GM18499 (cell line): ENCODE data around the gene KCNH6.

Experiments used
- ATAC-seq: cut with Tn5 transposase; IDR thresholded peaks from one replicate; pipeline ENCODE4 v1.9.1; 2021; ENCODE audit warnings: moderate number of reproducible peaks; ENCODE audit not compliant: insufficient read depth, unreplicated experiment

Gene KCNH6, protein sequence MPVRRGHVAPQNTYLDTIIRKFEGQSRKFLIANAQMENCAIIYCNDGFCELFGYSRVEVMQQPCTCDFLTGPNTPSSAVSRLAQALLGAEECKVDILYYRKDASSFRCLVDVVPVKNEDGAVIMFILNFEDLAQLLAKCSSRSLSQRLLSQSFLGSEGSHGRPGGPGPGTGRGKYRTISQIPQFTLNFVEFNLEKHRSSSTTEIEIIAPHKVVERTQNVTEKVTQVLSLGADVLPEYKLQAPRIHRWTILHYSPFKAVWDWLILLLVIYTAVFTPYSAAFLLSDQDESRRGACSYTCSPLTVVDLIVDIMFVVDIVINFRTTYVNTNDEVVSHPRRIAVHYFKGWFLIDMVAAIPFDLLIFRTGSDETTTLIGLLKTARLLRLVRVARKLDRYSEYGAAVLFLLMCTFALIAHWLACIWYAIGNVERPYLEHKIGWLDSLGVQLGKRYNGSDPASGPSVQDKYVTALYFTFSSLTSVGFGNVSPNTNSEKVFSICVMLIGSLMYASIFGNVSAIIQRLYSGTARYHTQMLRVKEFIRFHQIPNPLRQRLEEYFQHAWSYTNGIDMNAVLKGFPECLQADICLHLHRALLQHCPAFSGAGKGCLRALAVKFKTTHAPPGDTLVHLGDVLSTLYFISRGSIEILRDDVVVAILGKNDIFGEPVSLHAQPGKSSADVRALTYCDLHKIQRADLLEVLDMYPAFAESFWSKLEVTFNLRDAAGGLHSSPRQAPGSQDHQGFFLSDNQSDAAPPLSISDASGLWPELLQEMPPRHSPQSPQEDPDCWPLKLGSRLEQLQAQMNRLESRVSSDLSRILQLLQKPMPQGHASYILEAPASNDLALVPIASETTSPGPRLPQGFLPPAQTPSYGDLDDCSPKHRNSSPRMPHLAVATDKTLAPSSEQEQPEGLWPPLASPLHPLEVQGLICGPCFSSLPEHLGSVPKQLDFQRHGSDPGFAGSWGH

DNA sequence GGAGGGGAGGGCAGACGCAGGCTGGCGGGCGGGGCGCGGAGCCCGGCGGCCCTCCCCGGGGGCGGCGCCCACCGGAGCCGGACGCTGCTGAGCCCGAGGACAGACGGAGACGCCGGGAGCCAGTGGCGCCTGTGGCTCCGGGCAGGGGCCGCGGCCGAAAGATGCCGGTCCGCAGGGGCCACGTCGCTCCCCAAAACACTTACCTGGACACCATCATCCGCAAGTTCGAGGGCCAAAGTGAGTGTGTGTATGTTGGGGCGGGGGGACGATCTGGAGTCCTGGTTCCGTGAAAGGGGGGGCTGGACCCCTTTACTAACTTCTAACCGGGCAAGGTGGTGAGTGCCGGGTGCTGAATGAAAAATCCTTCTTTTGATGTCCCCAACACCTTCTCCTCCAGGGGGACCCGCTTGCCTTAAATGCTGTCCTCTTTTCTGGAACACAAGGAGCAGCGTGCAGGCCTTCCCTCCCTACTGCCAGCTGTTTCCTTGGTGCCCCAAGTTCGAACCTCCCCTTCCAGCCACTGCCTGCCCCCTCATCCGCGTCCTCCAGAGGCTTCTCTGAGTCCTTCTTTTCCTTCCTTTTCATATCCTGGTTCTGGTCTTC, at the start of gene KCNH6:
KCNH6 (plus strand) TSS at position 106 of the 603 bp plus-strand sequence; CDS start at position 162, 56 bp downstream.
- ATAC-seq, result no peak

DNA sequence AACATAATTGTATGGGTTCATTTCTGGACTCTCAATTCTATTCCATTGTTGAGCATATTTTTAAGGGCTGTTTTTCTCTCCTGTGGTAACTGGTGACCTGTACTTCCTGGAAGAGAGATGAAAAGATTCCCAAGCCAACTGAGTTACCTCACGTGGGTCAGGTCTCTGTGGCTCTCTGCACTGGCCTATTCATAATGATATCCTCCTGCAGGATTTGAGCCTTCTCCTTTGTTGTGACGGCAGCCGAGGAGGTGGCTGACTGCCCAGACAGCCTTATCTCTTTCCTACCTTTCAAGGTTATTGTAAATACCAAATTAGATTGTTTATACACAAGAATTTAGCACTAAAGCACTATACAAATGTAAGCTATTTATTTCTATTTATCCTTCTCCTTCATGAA, 49.0 kb upstream of the KCNH6 start:
- ATAC-seq, result no peak

DNA sequence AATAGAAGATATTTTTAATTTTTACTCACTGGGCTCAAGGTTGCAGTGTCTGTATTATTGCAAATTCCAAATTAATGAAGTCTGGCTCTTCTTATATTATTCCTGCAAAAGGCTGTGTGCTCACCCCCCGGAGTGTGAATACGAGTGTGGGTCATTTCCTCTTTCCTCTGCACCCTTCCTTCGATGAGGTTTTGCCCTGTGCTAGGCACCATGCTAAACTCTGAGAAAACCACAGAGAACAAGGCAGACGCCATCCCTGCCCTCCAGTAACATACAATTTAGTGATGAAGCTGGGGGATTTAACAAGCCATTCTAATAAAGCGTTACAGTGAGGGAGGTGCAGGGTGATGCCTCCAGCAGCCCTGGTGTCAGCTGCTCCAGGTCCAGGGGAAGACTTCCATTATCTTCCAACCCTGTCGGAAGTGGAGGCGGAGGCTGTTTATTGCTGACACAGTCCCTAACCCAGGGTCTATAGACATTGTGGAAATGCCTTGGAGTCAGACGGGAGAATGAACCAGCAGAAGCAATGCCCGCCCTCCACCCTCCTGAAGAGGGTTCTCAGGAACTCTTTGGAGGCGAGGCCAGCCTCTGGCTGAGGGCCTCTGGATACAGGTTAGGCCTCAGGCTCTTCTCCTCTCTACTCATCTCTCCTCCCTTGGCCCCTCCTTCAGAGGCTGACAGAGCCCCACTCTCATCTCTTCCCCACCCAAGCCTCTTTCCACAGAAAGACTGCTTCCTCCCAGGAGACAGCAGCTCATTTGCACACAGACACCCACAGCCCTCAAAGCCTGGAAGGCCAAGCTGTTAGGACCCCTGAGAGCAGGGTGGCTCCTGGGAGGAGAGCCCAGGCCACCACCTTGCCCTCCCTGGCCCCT, 48.3 kb upstream of the KCNH6 start:
- ATAC-seq, result no peak

DNA sequence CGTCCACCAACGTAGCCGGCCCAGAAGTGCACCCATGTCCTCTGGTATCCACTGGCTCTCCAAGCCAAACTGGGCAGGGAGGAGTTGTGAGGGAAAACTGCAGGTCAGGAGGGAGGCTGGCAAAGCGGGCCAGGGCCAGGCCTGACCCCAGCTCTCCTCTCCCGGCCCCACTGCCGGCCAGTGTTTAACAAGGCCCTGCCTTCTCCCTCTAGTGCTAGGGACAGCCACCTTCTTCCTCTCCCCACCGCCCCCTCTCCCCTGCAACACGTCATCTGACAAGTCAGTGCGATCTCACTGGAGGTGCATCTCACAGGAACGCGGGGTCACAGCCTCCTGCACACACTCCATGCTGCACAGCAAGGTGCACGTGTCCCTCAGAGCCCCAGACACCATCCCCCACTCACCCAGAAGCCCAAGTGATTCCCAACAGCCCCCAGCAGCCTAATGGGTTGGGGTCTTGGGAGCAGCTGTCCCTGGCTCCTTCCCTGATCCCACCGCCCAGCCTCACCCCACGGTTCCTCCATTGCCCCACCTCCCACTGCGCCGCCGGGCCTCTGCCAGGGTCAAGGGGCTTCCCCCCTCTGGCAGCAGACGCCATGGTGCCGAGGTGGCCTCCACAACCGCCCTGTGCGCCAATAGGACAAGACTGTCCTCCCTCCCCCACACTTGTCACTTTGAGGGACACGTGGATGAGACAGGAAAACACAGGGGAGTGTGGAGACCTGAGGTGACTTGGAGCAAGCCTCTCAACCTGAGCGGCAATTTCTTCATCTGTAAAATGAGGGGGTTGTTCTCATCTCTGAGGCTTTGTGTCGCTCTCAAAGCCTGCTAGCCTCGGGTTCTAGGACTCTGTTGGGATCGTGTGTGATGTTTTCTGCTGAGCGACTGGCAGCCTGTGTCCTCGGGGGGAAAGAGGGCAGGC, 47.4 kb upstream of the KCNH6 start:
- ATAC-seq, result no peak

DNA sequence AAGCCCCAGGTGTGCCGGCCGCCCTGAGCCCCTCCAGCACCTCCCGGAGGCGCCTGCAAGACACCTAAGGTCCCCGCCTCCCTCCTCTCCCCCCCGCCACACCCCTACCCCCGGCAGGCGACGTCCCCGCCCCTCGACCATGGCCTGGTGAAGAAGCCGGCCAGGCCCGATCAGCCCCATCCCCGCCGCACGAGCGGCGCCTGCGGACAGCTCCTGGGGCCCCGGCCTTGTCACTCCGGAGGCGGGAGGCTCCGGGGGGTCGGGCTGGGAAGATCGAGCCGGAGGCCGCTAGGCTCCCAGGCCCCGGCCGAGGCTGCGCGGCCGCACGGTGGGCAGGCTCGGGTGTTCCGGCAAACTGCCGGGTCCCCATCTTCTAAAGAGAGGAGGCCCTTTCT, 46.7 kb upstream of the KCNH6 start:
- no peak for ATAC-seq

DNA sequence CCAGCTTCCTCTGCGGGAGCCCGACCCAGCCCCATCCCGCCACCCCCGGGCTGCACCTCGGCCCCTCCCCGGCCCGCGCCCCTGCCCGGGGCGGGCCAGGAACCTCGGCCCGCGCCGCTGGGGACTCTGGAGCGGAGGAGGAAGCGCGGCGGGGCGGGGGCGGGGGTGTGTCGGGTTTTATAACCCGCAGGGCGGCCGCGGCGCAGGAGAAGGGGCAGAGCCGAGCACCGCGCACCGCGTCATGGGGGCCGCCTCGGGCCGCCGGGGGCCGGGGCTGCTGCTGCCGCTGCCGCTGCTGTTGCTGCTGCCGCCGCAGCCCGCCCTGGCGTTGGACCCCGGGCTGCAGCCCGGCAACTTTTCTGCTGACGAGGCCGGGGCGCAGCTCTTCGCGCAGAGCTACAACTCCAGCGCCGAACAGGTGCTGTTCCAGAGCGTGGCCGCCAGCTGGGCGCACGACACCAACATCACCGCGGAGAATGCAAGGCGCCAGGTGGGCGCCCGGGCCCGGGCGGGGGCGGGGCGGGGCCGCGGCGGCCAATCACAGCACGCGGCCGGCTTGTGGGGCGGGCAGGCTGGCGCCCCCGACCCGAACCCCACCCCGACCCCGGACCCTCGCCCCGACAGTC, 46.2 kb upstream of the KCNH6 start, which contains the start of gene ACE:
ACE (plus strand) TSS at position 208 of the 626 bp plus-strand sequence; CDS start at position 242, 34 bp downstream.
- no peak for ATAC-seq

- no peak for ATAC-seq
Measured at GRCh38 chr17:63477480-63478440, 45.4 kb upstream of the KCNH6 start.

DNA sequence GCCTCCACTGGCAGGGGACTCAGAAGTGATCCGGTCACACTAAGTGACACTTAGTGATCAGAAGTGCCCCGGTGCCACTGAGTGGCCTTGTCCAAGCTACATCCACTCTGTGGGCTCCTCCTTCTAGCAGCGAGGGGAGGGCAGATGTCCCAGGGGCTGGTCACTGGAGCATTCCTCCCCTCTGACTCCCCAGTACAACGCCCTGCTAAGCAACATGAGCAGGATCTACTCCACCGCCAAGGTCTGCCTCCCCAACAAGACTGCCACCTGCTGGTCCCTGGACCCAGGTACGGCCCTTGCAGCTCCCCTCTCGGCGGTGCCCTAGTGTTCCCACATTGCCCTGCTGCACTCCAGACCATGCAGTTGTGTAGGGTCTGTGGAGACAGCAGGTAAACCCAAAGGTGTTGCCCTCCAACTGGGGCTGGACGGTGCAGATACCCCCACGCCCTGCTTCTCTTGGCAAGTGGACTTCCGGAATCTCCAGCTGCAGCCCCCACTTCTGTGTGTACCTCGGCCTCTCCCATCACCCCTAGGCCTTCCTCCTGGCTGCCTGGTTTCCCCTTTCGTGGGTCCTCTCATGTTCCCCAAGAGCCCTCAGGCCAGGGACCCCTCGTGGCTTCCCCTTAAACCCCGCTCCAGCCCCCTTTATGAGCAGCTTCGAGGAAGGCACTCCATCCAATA, 44.2 kb upstream of the KCNH6 start:
- no peak for ATAC-seq

DNA sequence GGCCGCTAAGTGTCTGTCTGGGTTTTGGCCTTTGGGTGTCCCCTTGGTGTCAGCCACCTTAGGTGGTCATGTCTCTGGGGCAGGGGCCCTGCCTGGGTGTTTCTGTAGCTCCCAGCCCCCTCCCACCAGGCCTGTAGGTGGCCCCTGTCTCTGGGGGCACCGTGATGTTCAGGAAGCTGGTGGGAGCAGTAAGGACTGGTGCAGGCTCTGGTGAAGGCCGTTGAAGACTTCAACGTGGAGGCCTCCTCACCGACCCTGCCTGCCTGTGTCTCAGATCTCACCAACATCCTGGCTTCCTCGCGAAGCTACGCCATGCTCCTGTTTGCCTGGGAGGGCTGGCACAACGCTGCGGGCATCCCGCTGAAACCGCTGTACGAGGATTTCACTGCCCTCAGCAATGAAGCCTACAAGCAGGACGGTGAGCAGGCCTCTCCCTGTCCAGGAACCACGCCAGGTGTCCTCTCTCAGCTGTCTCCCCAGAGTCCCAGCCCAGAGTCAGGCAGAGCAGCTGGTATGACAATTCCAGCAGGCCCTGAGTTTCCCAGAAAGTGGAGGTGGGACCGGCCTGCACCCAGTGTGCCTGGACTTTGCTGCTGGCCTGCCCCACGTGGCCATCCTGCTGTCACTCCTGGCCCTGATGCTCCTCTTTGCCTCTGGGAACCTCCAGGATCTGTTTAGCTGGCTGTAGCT, 43.5 kb upstream of the KCNH6 start:
- no peak for ATAC-seq

GRCh38 chr17:63480192-63480784, 42.9 kb upstream of the KCNH6 start:
- no peak for ATAC-seq

GRCh38 chr17:63480826-63481487, 42.2 kb upstream of the KCNH6 start:
- ATAC-seq, result no peak

DNA sequence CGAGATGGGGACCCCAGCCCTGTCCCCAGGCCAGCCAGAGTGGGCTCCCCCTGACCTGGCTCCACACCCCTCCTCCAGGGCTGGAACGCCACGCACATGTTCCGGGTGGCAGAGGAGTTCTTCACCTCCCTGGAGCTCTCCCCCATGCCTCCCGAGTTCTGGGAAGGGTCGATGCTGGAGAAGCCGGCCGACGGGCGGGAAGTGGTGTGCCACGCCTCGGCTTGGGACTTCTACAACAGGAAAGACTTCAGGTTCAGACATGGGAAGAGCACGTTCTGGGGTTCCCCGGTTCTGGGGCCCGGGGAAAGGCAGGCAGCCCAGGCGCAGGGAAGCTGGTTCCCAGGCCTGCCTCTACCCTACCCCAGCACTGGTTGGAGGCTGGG, 41.7 kb upstream of the KCNH6 start:
- ATAC-seq, result no peak

DNA sequence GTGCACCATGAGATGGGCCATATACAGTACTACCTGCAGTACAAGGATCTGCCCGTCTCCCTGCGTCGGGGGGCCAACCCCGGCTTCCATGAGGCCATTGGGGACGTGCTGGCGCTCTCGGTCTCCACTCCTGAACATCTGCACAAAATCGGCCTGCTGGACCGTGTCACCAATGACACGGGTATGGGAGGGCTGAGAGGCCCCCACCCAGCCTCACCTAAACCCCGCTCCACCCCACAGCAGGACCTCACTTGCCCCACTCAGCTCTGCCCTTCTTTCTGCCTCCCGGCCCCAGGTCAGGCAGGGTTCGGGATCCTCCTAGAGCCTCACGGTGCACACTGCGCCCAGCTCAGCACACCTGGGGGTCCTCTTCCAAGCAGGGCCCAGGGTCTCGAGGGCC, 40.6 kb upstream of the KCNH6 start:
- ATAC-seq, result no peak

DNA sequence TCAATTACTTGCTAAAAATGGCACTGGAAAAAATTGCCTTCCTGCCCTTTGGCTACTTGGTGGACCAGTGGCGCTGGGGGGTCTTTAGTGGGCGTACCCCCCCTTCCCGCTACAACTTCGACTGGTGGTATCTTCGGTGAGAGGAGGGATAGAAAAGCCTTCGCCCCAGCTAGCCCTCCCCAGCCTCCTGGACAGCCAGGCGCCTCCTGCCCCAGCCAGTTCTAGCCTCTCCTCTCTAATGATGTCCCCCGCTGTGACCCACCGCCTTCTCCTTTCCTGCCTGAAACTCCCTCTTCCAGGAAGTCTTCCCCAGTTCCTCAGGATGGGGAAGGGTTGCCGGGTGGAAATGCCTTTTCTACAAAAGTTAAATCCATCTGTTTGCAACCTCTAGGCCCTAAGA, 40.1 kb upstream of the KCNH6 start:
- ATAC-seq, result no peak
